BE2C (cell line): ENCODE data around the gene ARHGAP25.

Source experiments
- DNase-seq: peaks from one replicate; pipeline ENCODE4 v3.0.0-alpha.2; 2020
- H3K27me3 ChIP-seq: fragments of 250-450 bp; sonication (Bioruptor Pico); 2 replicates; pipeline ENCODE4 v1.5.1; 2020; ENCODE audit warnings: mild to moderate bottlenecking
- H3K36me3 ChIP-seq: fragments of 250-450 bp; sonication (Bioruptor Pico); 2 replicates; pipeline ENCODE4 v1.5.1; 2020; ENCODE audit warnings: mild to moderate bottlenecking
- H3K4me1 ChIP-seq: fragments of 250-450 bp; sonication (Bioruptor Pico); 2 replicates; pipeline ENCODE4 v1.5.1; 2020
- H3K4me3 ChIP-seq: 2 replicates; pipeline ENCODE4 v1.5.1; 2011; ENCODE audit warnings: low read depth, low read length
- H3K9me3 ChIP-seq: fragments of 250-450 bp; sonication (Bioruptor Pico); 2 replicates; pipeline ENCODE4 v1.5.1; 2020
- CTCF ChIP-seq: IDR thresholded peaks from 2 replicates; pipeline ENCODE4 v1.5.1; 2012; ENCODE audit warnings: mild to moderate bottlenecking, low read depth, low read length

ARHGAP25 gene

GRCh38 chr2:68805025-68805424 is 70.4 kb downstream of the ARHGAP25 start:
- Histone ChIP-seq H3K4me3 (no peak overlapping the region), H3K4me1 (no peaks in the 10 kb centered on the region), H3K36me3 (no peaks in the 10 kb centered on the region), H3K27me3 (no peaks in the 10 kb centered on the region), H3K9me3 (no peaks in the 10 kb centered on the region)
- DNase-seq, result no peak
- TF ChIP-seq CTCF, result no peak

GRCh38 chr2:68806511-68807109 is 72.0 kb downstream of the ARHGAP25 start:
- Histone ChIP-seq H3K27me3 (no peaks in the 10 kb centered on the region), H3K9me3 (no peaks in the 10 kb centered on the region), H3K36me3 (no peaks in the 10 kb centered on the region), H3K4me1 (no peaks in the 10 kb centered on the region), H3K4me3 (no peak overlapping the region)
- DNase-seq, result no peak
- no peak for TF ChIP-seq CTCF

- Histone ChIP-seq H3K9me3 (no peaks in the 10 kb centered on the region), H3K27me3 (no peaks in the 10 kb centered on the region), H3K4me3 (no peak overlapping the region), H3K4me1 (no peaks in the 10 kb centered on the region), H3K36me3 (no peaks in the 10 kb centered on the region)
- no peak for DNase-seq
- no peak for TF ChIP-seq CTCF
Observed at GRCh38 chr2:68807821-68808266, 73.2 kb downstream of the ARHGAP25 start.

DNA sequence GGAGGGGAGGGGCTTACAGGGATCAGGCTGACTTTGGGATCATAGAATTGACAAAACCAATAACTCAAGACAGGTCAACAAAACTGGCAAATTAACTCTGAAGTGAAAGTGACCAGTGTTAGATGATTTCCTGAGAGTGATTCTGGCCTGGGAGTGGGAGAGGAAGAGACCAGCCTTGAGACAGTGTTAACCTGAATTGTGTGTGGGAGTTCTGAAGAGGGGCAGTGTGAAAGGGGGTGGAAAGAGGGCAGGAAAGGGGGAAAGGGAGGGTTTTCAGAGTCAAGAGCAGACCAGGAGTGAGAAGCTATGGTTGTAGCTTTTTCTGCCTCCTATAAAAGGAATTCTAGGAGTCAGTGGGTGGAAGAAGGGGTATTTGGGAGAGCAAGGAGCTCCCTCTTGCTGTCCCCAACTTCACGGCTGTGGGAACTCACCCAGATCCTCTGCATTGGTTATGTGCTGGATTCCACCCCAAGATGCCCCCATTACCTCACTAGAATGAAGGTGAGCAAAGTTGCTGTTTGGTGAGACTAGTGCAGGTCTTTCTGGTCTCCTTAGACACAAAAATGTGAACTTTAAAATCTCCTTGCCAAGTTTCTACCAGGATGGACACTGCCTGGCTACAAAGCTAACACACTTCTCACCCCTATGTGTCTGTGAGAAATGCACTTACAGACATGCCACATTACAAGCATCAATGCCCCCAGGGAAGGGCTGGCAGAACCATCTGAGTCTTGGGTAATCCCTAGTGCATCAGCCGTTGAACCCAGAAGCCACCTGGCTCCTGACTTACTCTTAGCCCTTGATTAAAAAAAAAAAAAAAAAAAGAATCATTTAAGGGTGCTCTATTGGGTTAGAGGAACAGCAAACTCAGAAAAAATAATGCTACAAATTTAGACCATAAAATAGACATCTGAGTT is 75.0 kb downstream of the ARHGAP25 start:
- TF ChIP-seq CTCF, result no peak
- no peak overlapping the region for H3K4me3 ChIP-seq
- H3K36me3 ChIP-seq, result no peaks in the 10 kb centered on the region
- no peaks in the 10 kb centered on the region for H3K27me3 ChIP-seq
- no peak for DNase-seq
- no peaks in the 10 kb centered on the region for H3K9me3 ChIP-seq
- H3K4me1 ChIP-seq, result no peaks in the 10 kb centered on the region

DNA sequence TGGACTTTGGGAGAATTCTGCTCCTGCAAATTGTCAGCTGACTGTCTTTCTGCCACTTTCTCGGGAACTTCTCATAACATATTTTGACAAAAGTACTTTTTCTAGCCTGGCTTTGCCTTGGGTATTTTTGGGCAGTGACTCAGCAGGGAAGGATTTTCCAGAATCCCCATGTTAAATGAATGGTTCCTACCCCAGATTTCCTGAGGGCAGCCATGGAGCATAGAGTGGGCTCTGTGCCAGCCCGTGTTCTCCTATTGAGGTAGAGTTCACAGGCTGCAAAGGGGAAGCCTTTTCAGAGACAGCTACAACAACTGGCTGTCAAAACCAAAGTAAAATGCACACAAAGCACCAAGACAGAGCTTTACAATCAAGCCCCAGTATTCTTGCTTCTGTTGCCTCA is 76.8 kb downstream of the ARHGAP25 start:
- DNase-seq, result no peak
- TF ChIP-seq CTCF, result no peak
- no peaks in the 10 kb centered on the region for H3K36me3 ChIP-seq

DNA sequence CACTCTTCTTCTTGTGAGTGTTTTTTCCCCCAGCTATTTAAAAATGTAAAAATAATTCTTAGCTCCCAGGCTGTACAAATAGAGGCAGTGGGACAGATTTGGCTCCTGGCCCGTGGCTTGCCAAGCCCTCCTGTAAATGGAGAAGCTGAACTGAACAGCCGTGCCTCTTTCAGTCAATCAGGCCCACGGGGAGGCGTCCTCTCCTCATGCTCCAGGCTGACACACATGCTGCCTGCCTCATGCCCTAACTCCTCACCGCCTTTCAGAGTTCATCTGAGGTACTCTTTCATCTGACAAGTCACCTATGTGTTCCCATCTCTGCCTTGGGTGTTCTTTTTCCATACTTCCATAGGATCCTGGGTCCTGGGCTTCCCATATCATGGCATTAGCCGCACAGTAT is 77.6 kb downstream of the ARHGAP25 start:
- no peak for DNase-seq
- no peaks in the 10 kb centered on the region for H3K9me3 ChIP-seq

More for the DNA sequence above, 76.8 kb downstream of the ARHGAP25 start:
- no peaks in the 10 kb centered on the region for H3K4me1 ChIP-seq
- H3K9me3 ChIP-seq, result no peaks in the 10 kb centered on the region
- no peaks in the 10 kb centered on the region for H3K27me3 ChIP-seq
- no peak overlapping the region for H3K4me3 ChIP-seq

More for the DNA sequence above, 77.6 kb downstream of the ARHGAP25 start:
- Histone ChIP-seq H3K36me3 (no peaks in the 10 kb centered on the region), H3K27me3 (no peaks in the 10 kb centered on the region), H3K4me1 (no peaks in the 10 kb centered on the region), H3K4me3 (no peak overlapping the region)
- TF ChIP-seq CTCF, result no peak
